ENCODE measurements around the gene GAREM1. TPM values are rescaled to one million over a fixed set of nuclear protein-coding genes. Genes with fewer than 3 reads are reported as not detected.

GAREM1 gene
- total RNA-seq, 2 donors from 2014 or later = 12.0 to 15.4 TPM

- H3K9me3 ChIP-seq = no peaks in the 10 kb centered on the region
- H3K27ac ChIP-seq = peak overlapping the region; percentile 86 to 93
- H3K4me3 ChIP-seq = no peak overlapping the region
- DNase-seq (ENCODE audit: low spot score) = no peak
- no peaks in the 10 kb centered on the region for H3K36me3 ChIP-seq
- no peak for ATAC-seq (ENCODE audit: insufficient number of reproducible peaks, low FRiP score, low read depth)
- peaks cover 27 to 45% of the 10 kb centered on the region in 2 donors for H3K4me1 ChIP-seq (ENCODE audit: control insufficient read depth in 1 of 2, low read depth in 2 of 2)
- H3K27me3 ChIP-seq (replicated peaks; ENCODE audit: insufficient read depth) = no peaks in the 10 kb centered on the region
- no peak for TF ChIP-seq CTCF (IDR thresholded peaks at IDR 0.05)
Measured at GRCh38 chr18:32302806-32303205, 167.9 kb downstream of the GAREM1 start.

- Histone ChIP-seq H3K27ac (peak overlapping the region; percentile 86 to 93), H3K4me3 (peak overlapping the region; percentile 39), H3K9me3 (no peaks in the 10 kb centered on the region), H3K27me3 (replicated peaks; ENCODE audit: insufficient read depth) (no peaks in the 10 kb centered on the region), H3K4me1 (ENCODE audit: control insufficient read depth in 1 of 2, low read depth in 2 of 2) (peaks cover 27 to 45% of the 10 kb centered on the region in 2 donors), H3K36me3 (no peaks in the 10 kb centered on the region)
- peak; percentile 89 for ATAC-seq (ENCODE audit: insufficient number of reproducible peaks, low FRiP score, low read depth)
- DNase-seq (ENCODE audit: low spot score) = no peak
- TF ChIP-seq CTCF (IDR thresholded peaks at IDR 0.05) = no peak
Measured at GRCh38 chr18:32301976-32302743, 168.5 kb downstream of the GAREM1 start.

GRCh38 chr18:32301361-32301760 lies 169.3 kb downstream of the GAREM1 start:
- peak overlapping the region; percentile 86 to 93 for H3K27ac ChIP-seq

GRCh38 chr18:32300914-32301313 lies 169.8 kb downstream of the GAREM1 start:
- Histone ChIP-seq H3K4me1 (ENCODE audit: control insufficient read depth in 1 of 2, low read depth in 2 of 2) (peaks cover 27 to 45% of the 10 kb centered on the region in 2 donors), H3K4me3 (peak overlapping the region; percentile 39), H3K27me3 (replicated peaks; ENCODE audit: insufficient read depth) (no peaks in the 10 kb centered on the region), H3K27ac (peak overlapping the region; percentile 86 to 93), H3K36me3 (peaks cover 3% of the 10 kb centered on the region), H3K9me3 (no peaks in the 10 kb centered on the region)
- ATAC-seq (ENCODE audit: insufficient number of reproducible peaks, low FRiP score, low read depth) = no peak
- TF ChIP-seq CTCF (IDR thresholded peaks at IDR 0.05) = no peak
- no peak for DNase-seq (ENCODE audit: low spot score)

More at GRCh38 chr18:32301361-32301760, 169.3 kb downstream of the GAREM1 start:
- DNase-seq (ENCODE audit: low spot score) (no peak), ATAC-seq (ENCODE audit: insufficient number of reproducible peaks, low FRiP score, low read depth) (no peak)
- Histone ChIP-seq H3K4me3 (peak overlapping the region; percentile 39), H3K27me3 (replicated peaks; ENCODE audit: insufficient read depth) (no peaks in the 10 kb centered on the region), H3K9me3 (no peaks in the 10 kb centered on the region), H3K4me1 (ENCODE audit: control insufficient read depth in 1 of 2, low read depth in 2 of 2) (peaks cover 27 to 45% of the 10 kb centered on the region in 2 donors), H3K36me3 (peaks cover 3% of the 10 kb centered on the region)
- no peak for TF ChIP-seq CTCF (IDR thresholded peaks at IDR 0.05)

GRCh38 chr18:32299484-32299883 lies 171.2 kb downstream of the GAREM1 start:
- H3K4me1 ChIP-seq (ENCODE audit: control insufficient read depth in 1 of 2, low read depth in 2 of 2) = peaks cover 27 to 45% of the 10 kb centered on the region in 2 donors
- H3K27ac ChIP-seq = peak overlapping the region in 1 of 2 donors; percentile 93
- H3K4me3 ChIP-seq = no peak overlapping the region
- DNase-seq (ENCODE audit: low spot score) (no peak), ATAC-seq (ENCODE audit: insufficient number of reproducible peaks, low FRiP score, low read depth) (no peak)
- TF ChIP-seq CTCF (IDR thresholded peaks at IDR 0.05) = no peak
- H3K36me3 ChIP-seq = peaks cover 3% of the 10 kb centered on the region
- H3K27me3 ChIP-seq (replicated peaks; ENCODE audit: insufficient read depth) = no peaks in the 10 kb centered on the region
- no peaks in the 10 kb centered on the region for H3K9me3 ChIP-seq
